ENCODE data around the gene FBXO10.
"Not testable (repeated sequence)": the region's sequence is repeated elsewhere in the genome, so short reads cannot be mapped to it uniquely, and the experiment has no call there.

Gene FBXO10

GRCh38 chr9:37611961-37612360 lies 35.8 kb upstream of the FBXO10 start:
- no peak for TF ChIP-seq CTCF (IDR thresholded peaks at IDR 0.05; ENCODE audit: insufficient read depth, low read depth, low read length, missing control alignments)
- no peak for DNase-seq (ENCODE audit: low read depth)
- H3K4me3 ChIP-seq (ENCODE audit: low read depth, low read length): no peak overlapping the region

- no peak for DNase-seq (ENCODE audit: low read depth)
- TF ChIP-seq CTCF (IDR thresholded peaks at IDR 0.05; ENCODE audit: insufficient read depth, low read depth, low read length, missing control alignments): no peak
- no peak overlapping the region for H3K4me3 ChIP-seq (ENCODE audit: low read depth, low read length)
These were observed 34.8 kb upstream of the FBXO10 start for GRCh38 chr9:37611014-37611413.

GRCh38 chr9:37609735-37610397 lies 33.7 kb upstream of the FBXO10 start:
- TF ChIP-seq CTCF (IDR thresholded peaks at IDR 0.05; ENCODE audit: insufficient read depth, low read depth, low read length, missing control alignments): no peak
- DNase-seq (ENCODE audit: low read depth): no peak
- no peak overlapping the region for H3K4me3 ChIP-seq (ENCODE audit: low read depth, low read length)

- TF ChIP-seq CTCF (IDR thresholded peaks at IDR 0.05; ENCODE audit: insufficient read depth, low read depth, low read length, missing control alignments): no peak
- H3K4me3 ChIP-seq (ENCODE audit: low read depth, low read length): no peak overlapping the region
- DNase-seq (ENCODE audit: low read depth): no peak
These were observed 32.1 kb upstream of the FBXO10 start for GRCh38 chr9:37608250-37608649.

DNA sequence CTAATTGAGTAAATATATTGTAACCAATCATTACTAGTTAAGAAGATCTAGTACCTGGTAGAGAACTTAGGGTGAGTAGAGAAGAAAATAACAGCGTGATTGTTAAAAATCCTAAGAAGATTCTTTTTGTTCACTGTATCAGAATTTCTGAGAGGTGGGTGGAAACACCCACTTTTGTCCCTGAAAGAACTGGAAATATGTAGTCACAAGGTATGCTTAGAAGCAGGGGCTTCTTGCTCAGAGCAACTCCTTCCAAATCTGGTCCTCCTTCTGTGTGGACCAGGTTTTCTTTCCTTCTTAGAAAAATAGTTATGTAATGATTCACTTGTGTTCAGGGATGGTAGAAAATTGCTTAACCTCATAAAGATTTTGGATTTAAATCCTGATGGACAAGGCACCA lies 28.1 kb upstream of the FBXO10 start:
- H3K4me3 ChIP-seq (ENCODE audit: low read depth, low read length): no peak overlapping the region
- DNase-seq (ENCODE audit: low read depth): no peak
- no peak for TF ChIP-seq CTCF (IDR thresholded peaks at IDR 0.05; ENCODE audit: insufficient read depth, low read depth, low read length, missing control alignments)

- TF ChIP-seq CTCF (IDR thresholded peaks at IDR 0.05; ENCODE audit: insufficient read depth, low read depth, low read length, missing control alignments): no peak
- H3K4me3 ChIP-seq (ENCODE audit: low read depth, low read length): no peak overlapping the region
- no peak for DNase-seq (ENCODE audit: low read depth)
These were observed 26.6 kb upstream of the FBXO10 start for GRCh38 chr9:37602817-37603216.

DNA sequence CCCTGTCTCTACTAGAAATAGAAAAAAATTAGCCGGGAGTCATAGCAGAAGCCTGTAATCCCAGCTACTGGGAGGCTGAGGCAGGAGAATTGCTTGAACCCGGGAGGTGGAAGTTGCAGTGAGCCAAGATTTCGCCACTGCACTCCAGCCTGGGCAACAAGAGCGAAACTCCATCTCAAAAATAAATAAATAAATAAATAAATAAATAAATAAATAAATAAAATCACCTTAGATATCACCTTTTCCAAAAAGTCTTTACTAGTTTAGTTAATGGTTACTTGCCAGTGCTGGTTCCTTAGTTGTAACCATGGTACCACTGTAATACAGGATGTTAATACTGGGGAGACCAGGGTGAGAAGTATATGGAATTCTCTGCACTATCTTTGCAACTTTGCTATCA lies 25.9 kb upstream of the FBXO10 start:
- DNase-seq (ENCODE audit: low read depth); H3K4me3 ChIP-seq (ENCODE audit: low read depth, low read length): not testable (repeated sequence)

All from GM12865 (cell line).